Activated T-cell treated with anti-CD3 and anti-CD28 coated beads, Interleukin-2, amount 50 U/mL, for 72 hours (primary cell): ENCODE results near the gene SLC25A19. TPM values are rescaled to one million over a fixed set of nuclear protein-coding genes. Genes with fewer than 3 reads are reported as not detected.
"Not testable (repeated sequence)": the region's sequence is repeated elsewhere in the genome, so short reads cannot be mapped to it uniquely, and the experiment has no call there.

Experiments
- ATAC-seq, 2 donors: fragments of 150-1000 bp; cut with Tn5 transposase; replicated peaks in 1 of 2; 2 replicates each; pipeline ENCODE4 v1.10.0; 2021; ENCODE audit warnings: moderate library complexity in 2 of 2, mild to moderate bottlenecking in 1 of 2
- DNase-seq, 2 donors: peaks; one replicate each; pipeline ENCODE4 v3.0.0; 2021 to 2022; ENCODE audit warnings: mixed read lengths in 1 of 2
- H3K27ac Mint-ChIP-seq: one replicate; pipeline ENCODE4 v1.8.0; 2022; ENCODE audit warnings: mild to moderate bottlenecking, moderate library complexity, mixed read lengths
- H3K27me3 Mint-ChIP-seq: one replicate; pipeline ENCODE4 v1.8.0; 2022; ENCODE audit warnings: low read depth, mixed read lengths
- H3K36me3 Mint-ChIP-seq, 2 donors: one replicate each; pipeline ENCODE4 v1.8.0; 2022; ENCODE audit warnings: mixed read lengths in 2 of 2, mild to moderate bottlenecking in 1 of 2; ENCODE audit not compliant: insufficient read depth in 2 of 2
- H3K4me1 Mint-ChIP-seq: one replicate; pipeline ENCODE4 v1.8.0; 2022; ENCODE audit warnings: low read depth, mixed read lengths
- H3K4me3 Mint-ChIP-seq, 2 donors: one replicate each; pipeline ENCODE4 v1.8.0; 2022; ENCODE audit warnings: mild to moderate bottlenecking in 2 of 2, mixed read lengths in 2 of 2, moderate library complexity in 2 of 2
- H3K9me3 Mint-ChIP-seq, 2 donors: one replicate each; pipeline ENCODE4 v1.8.0; 2022; ENCODE audit warnings: mixed read lengths in 2 of 2
- total RNA-seq, 2 donors: library from RNA; stranded (reverse); gene quantifications; one replicate each; pipeline ENCODE4 v1.2.3, GENCODE V29; 2022

SLC25A19 gene
- total RNA-seq, 2 donors from 2014 or later, result 39.9 to 59.3 TPM

DNA sequence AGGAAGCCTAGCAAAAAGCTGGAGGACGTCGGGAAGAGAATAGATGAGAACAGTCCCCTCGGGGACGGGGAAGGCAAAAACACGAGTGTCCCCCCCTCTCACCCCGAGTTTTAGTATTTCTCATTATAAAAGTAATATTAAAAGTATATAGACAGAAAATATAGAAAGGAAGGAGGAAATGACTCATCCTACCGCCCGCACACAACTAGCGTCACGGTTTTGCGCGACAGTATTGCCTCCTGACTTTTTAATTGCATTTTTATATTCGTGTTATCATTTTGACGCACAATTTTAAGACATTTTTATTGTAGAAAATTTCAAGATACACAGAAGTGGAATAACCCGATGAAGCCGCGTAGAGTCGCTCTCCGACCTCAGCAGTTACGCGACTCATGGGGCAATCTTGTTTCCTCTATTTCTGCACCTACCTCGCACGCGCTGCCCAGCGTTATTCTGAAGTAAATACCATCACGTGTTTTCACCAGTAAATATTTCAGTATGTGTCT, 652 bp upstream of the SLC25A19 start:
- Mint-ChIP-seq H3K27ac (peak overlapping the region; percentile 99), H3K27me3 (no peaks in the 10 kb centered on the region), H3K9me3 (no peaks in the 10 kb centered on the region), H3K36me3 (peaks cover 4 to 7% of the 10 kb centered on the region in 2 donors), H3K4me1 (peaks cover 47% of the 10 kb centered on the region), H3K4me3 (peak overlapping the region; percentile 98 to 99)
- ATAC-seq, result peak; percentile 25 to 40
- peak; percentile 72 to 78 for DNase-seq

DNA sequence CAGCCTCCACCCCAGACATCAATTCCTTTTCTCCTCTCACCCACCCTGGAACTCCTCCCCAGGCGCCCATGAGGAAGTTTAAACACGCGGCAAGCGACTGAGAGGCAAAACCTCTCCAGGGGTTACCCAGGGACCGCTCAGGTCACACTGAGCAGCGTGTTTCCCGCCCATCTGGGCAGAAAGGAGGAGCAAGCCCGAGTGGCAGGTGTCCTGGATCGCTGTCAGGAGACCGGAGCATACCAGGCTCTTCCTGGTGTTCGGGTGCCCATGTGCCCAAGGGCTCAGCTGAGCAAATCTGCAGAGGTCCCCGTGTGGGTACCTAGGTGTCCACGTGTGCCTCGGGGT, 491 bp downstream of the SLC25A19 start:
- Mint-ChIP-seq H3K27me3 (no peaks in the 10 kb centered on the region), H3K27ac (no peak overlapping the region)

DNA sequence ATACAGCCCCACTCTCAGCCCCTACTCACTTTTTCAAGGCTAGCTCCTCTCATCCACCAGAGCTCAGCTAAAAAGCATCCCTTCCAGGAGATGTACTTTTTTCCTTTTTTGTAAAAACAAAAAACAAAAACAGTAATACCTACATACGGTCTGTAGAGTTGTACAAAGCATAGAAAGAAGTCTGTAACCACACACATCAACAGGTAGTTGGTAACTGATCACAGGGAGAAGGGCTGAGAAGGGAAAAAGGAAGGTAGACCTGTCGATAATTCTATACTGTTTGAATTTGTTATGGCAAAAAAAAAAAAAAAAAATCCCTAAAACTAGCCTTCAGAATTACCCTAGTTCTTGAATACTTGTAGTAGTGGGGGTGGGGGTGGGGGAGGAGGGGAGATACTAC, 874 bp downstream of the SLC25A19 start:
- Mint-ChIP-seq H3K4me1 (peaks cover 42% of the 10 kb centered on the region), H3K36me3 (peaks cover 4 to 11% of the 10 kb centered on the region in 2 donors), H3K9me3 (no peaks in the 10 kb centered on the region), H3K27me3 (no peaks in the 10 kb centered on the region), H3K4me3 (peak overlapping the region; percentile 98 to 99), H3K27ac (peak overlapping the region; percentile 87)
- DNase-seq, result no peak
- ATAC-seq, result no peak

More for the DNA sequence above, 491 bp downstream of the SLC25A19 start:
- peak; percentile 45 to 52 for DNase-seq
- Mint-ChIP-seq H3K36me3 (peaks cover 4 to 7% of the 10 kb centered on the region in 2 donors), H3K4me1 (peaks cover 39% of the 10 kb centered on the region), H3K4me3 (peak overlapping the region; percentile 98 to 99), H3K9me3 (no peaks in the 10 kb centered on the region)
- ATAC-seq, result peak; percentile 8 to 19

DNA sequence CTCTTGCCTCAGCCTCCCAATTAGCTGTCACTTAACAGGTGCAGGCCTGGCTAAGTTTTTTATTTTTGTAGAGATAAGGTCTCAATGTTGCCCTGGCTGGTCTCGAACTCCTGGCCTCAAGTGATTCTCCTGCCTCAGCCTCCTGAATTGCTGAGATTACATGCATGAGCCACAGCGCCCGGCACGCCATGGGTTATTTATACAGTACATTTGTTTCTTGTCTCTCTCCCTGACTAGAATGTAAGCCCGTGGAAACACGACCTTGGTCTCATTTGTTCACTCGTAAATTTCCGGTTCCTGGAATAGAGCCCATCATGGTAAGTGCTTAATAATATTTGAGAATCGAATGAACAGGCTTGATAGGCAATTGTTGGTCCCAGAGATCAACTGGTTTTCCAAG, 2.0 kb downstream of the SLC25A19 start:
- H3K36me3 Mint-ChIP-seq, result peaks cover 4 to 14% of the 10 kb centered on the region in 2 donors
- ATAC-seq, result no peak
- no peaks in the 10 kb centered on the region for H3K9me3 Mint-ChIP-seq
- H3K27me3 Mint-ChIP-seq, result no peaks in the 10 kb centered on the region
- no peak overlapping the region for H3K27ac Mint-ChIP-seq
- H3K4me3 Mint-ChIP-seq, result peak overlapping the region; percentile 34 to 98
- DNase-seq, result no peak
- peaks cover 39% of the 10 kb centered on the region for H3K4me1 Mint-ChIP-seq

DNA sequence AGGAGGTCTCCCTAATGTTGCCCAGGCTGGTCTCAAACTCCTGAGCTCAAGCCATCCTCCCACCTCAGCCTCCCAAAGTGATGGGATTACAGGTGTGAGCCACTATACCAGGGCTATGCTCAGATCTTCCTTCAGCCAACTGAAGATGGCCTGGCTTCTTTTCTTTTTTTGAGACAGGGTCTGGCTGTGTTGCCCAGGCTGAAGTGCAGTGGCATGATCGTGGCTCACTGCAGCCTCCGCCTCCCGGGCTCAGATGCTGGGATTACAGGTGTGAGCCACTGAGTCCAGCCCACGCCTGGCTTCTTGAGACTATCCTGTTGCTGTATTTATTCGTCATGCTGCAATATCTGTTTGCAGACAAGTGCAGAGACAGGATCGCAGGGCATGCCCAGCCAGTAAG, 4.1 kb downstream of the SLC25A19 start:
- Mint-ChIP-seq H3K36me3 (peaks cover 6 to 19% of the 10 kb centered on the region in 2 donors), H3K27me3 (no peaks in the 10 kb centered on the region), H3K4me3 (no peak overlapping the region), H3K27ac (no peak overlapping the region), H3K9me3 (no peaks in the 10 kb centered on the region), H3K4me1 (peaks cover 26% of the 10 kb centered on the region)
- no peak for DNase-seq
- ATAC-seq, result no peak

DNA sequence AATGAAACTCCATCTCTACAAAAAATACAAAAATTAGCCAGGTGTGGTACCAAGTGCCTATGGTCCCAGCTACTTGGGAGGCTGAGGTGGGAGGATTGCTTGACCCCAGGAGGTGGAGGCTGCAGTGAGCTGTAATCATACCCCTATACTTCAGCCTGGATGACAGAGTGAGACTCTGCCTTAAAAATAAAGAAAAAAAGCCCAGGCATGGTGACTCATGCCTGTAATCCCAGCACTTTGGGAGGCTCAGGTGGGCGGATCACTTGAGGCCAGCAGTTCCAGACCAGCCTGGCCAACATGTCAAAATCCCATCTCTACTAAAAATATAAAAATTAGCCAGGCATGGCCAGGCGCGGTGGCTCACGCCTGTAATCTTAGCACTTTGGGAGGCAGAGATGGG, 9.0 kb downstream of the SLC25A19 start:
- H3K36me3 Mint-ChIP-seq, result peaks cover 2 to 18% of the 10 kb centered on the region in 2 donors
- not testable (repeated sequence) for ATAC-seq, H3K27ac Mint-ChIP-seq, H3K4me3 Mint-ChIP-seq, H3K4me1 Mint-ChIP-seq, H3K9me3 Mint-ChIP-seq, H3K27me3 Mint-ChIP-seq, DNase-seq

DNA sequence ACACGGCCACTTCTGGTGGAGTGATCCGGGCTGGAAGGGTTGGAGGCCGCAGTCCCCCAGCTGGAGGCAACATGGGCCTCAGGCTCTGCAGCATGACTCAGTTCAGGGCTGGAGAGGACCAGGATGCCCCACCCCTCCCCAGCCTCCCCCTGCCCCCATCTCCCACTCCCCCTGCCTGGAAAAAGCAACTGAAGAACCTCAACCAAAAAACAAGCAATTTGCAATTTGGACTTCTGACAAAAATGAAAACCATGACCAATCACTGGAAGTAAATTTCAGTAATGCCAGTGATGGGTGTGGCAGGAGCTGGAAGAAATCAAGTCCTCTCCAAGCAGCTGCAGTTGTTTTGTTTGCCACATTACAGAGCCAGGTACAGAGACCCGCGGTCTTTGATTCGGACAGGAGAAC, 11.6 kb downstream of the SLC25A19 start:
- peaks cover 2 to 17% of the 10 kb centered on the region in 2 donors for H3K36me3 Mint-ChIP-seq
- H3K4me3 Mint-ChIP-seq, result no peak overlapping the region
- H3K4me1 Mint-ChIP-seq, result peaks cover 17% of the 10 kb centered on the region
- no peaks in the 10 kb centered on the region for H3K9me3 Mint-ChIP-seq
- ATAC-seq (no peak), DNase-seq (no peak)
- H3K27me3 Mint-ChIP-seq, result no peaks in the 10 kb centered on the region
- no peak overlapping the region for H3K27ac Mint-ChIP-seq

DNA sequence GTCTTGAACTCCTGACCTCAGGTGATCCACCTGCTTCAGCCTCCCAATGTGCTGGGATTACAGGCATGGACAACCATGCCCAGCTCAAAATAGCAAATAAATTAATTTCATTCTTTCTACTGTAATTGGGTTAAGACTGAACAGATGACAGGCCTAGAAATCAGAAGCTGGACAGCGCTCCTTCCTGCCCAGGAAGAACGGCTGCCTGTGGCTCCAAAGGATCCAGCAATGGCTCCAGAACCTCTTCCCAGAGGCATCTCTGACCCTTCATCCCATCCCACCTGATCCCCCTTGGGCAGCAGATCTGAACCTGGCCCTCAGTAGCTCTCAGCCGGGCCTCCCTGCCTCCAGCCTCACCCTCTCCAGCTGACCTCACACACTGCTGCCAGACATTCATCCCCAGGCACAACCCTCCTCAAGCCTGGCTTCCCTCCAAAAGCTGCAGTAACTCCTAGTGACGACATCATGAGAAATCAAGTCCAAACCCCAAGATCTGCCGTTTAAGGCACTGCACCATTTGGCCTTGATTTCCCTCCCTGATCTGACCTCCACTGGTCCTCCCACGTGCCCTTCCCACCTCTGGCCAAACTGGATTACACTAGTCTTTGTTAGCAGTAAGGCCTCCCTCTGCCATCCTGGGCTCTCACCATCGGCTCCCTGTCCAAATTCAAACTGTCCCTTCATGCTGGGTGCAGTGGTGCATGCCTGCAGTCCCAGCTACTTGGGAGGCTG, 15.1 kb downstream of the SLC25A19 start:
- no peaks in the 10 kb centered on the region for H3K9me3 Mint-ChIP-seq
- H3K36me3 Mint-ChIP-seq, result peaks cover 0 to 9% of the 10 kb centered on the region in 2 donors
- H3K4me1 Mint-ChIP-seq, result peaks cover 32% of the 10 kb centered on the region
- DNase-seq (no peak), ATAC-seq (no peak)
- no peaks in the 10 kb centered on the region for H3K27me3 Mint-ChIP-seq
- no peak overlapping the region for H3K4me3 Mint-ChIP-seq
- no peak overlapping the region for H3K27ac Mint-ChIP-seq

DNA sequence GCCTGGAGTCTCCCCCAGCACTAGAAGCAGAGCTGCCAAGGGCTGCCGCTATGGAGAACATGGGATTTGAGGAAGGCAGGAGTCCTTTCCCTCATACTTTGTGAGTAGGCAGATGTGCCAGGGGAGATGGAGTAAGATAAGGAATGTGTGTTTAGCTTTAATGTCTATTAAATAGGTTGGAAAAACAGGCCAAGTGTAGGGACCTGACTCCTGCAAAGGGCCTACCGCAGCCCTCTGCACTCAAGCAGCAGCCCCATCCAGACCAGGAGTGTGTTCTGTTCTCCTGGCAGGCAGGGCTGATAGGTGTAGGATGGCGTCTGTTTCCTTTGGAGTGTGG, 16.4 kb downstream of the SLC25A19 start:
- Mint-ChIP-seq H3K27ac (no peak overlapping the region), H3K9me3 (no peaks in the 10 kb centered on the region), H3K27me3 (no peaks in the 10 kb centered on the region), H3K4me3 (peak overlapping the region; percentile 77 to 81), H3K4me1 (peaks cover 36% of the 10 kb centered on the region), H3K36me3 (peaks cover 0 to 9% of the 10 kb centered on the region in 2 donors)
- DNase-seq (no peak), ATAC-seq (no peak)

DNA sequence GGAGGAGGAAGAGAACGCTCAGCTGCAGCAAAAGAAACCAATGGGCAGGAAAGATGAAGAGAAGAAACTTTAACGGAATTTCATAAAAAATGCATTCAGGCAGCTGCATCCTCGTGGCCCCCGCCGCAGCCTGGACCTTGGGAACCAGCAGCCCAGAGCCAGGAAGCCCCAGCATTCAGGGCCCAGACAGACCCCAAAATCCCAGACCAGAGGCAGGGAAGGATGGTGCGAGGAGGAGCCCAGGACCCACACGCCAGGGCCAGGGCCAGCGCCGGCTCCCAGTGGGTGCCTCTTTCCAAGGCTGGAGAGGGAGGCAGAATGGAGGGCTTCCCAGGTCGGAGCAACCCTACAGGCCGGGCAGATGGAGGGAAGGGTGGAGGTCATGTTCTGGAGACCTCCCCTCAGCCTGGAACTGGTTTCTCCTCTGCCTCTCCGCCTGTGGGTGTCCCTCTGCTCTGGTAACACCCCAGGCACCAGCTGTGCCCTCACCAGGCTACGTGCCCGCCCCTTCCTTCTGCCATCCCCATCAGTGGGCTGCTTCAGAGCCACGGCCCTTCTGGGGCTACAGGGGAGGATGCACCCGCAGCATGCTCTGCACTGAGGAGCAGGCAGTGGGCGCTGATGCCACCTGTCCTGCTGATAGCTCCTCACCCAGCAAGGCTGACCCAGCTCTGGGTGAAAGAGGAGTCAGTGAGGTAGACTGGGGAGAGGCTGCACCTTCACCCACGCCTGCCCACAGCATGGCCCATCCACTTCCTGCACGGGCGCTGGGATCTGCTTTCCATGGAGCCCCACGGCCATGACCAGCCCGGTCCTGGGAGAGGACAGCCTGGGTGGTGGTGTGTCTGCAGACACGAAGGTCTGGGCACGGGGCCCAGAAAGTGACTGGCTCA, 17.0 kb downstream of the SLC25A19 start:
- H3K27ac Mint-ChIP-seq, result peak overlapping the region; percentile 4
- no peaks in the 10 kb centered on the region for H3K9me3 Mint-ChIP-seq
- peaks cover 0 to 9% of the 10 kb centered on the region in 2 donors for H3K36me3 Mint-ChIP-seq
- peaks cover 36% of the 10 kb centered on the region for H3K4me1 Mint-ChIP-seq
- DNase-seq, result no peak
- no peaks in the 10 kb centered on the region for H3K27me3 Mint-ChIP-seq
- peak overlapping the region; percentile 77 to 81 for H3K4me3 Mint-ChIP-seq
- no peak for ATAC-seq

DNA sequence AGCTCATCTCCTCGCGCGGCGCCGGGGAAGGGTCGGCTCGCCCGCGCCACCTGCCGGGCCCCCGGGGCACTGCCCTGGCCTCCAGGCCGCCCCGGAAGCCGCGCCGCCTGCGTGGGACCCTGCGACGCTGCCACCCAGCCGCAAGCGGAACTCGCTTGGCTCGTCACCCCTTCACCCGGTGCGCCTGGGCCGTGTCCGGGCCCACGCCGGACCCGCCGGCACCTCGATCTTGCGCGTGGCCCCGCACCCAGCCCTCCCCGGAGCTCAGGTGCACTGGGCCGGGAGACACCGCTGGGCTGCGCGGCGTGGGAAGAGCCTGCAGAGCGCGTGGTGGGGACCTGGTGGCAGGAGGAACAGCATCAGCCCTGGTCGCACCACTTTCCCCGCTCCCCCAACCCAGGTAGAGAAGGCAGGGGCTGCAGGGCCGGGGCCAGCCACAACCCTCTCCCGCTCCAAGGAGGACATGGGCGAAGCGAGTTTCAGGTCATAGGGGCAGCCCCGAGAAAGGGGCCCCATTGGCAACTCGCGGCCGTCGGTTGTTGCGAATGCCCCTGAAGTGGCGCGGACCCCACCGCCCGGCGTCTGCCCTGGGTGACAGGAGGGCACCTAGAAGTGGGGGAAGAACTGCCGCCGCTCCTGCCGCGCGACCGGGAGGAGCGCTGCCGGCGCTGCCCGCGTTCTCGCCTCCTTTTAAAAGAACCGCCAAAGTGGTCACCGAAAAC, 17.8 kb downstream of the SLC25A19 start:
- Mint-ChIP-seq H3K27me3 (no peaks in the 10 kb centered on the region), H3K4me3 (peak overlapping the region; percentile 77 to 81), H3K36me3 (peaks cover 0 to 10% of the 10 kb centered on the region in 2 donors), H3K27ac (peak overlapping the region; percentile 4), H3K9me3 (no peaks in the 10 kb centered on the region), H3K4me1 (peaks cover 36% of the 10 kb centered on the region)
- ATAC-seq (peak; percentile 80 to 82), DNase-seq (peak; percentile 89 to 96)

DNA sequence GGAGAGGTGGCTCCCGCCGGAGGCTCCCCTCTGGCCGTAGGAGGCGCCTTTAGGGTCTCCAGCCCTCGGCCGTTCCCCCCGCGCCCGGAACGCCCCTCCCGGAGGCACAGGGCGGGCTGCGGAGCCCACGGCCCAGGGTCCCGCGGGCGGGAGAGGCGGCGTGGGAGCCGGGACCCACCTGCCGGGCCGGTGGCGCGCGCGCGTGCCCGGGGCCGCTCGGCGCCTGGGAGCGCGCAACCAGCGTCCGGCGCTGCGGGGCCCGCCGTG, 18.3 kb downstream of the SLC25A19 start, which contains the start of gene MIF4GD:
Gene MIF4GD, minus strand, starts transcription at position 266 of the 267 bp plus-strand sequence. CDS start 1,036 bp downstream, outside the sequence.
- no peak for DNase-seq
- peak in 1 of 2 donors; percentile 45 for ATAC-seq
- H3K4me1 Mint-ChIP-seq, result peaks cover 36% of the 10 kb centered on the region
- H3K27ac Mint-ChIP-seq, result peak within 1 kb of the TSS; percentile 80
- H3K27me3 Mint-ChIP-seq, result no peaks in the 10 kb centered on the region
- peak within 1 kb of the TSS; percentile 89 to 95 for H3K4me3 Mint-ChIP-seq
- H3K36me3 Mint-ChIP-seq, result peaks cover 0 to 10% of the 10 kb centered on the region in 2 donors
- no peaks in the 10 kb centered on the region for H3K9me3 Mint-ChIP-seq
